HFF-Myc (cell line): ENCODE measurements around the gene USP6NL.

Experiments used
- DNase-seq: peaks from one replicate; pipeline ENCODE4 v3.0.0-alpha.2; 2011; ENCODE audit warnings: low read depth; ENCODE audit errors: extremely low read depth
- H3K4me3 ChIP-seq: replicated peaks from 2 replicates; pipeline ENCODE4 v1.5.1; 2011; ENCODE audit warnings: low read depth, mild to moderate bottlenecking, control low read depth, low read length
- CTCF ChIP-seq: IDR thresholded peaks from 2 replicates; pipeline ENCODE4 v1.5.1; 2012; ENCODE audit warnings: mild to moderate bottlenecking, low read depth, low read length, control low read depth; ENCODE audit errors: missing control alignments

USP6NL gene

DNA sequence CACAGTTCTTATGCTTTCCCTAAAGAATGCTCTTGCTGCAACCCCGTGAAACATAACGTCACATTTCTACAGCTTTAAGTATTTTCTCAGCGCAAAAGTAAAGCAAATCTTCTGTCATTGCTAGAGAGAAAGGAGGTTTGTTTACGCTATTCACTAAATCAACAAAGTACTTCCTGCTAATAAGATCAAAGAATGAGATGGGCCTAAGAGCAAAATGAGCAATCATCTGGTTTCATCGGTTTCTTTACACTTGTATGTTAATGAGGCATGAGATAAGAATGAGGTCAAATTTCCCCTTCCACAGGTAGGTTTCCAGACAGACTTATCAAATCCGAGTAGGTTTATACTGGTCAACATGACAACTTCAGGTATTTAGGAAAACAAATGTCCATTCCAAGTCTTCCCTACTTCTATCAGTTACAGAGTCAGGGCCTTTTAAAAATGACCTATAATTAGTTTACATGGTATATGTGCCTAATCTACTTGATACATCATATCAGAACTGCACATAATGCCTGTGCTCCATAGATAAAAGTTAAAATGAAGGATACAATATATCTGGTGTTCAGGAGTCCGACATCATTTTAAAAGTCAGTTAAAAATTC lies 8.4 kb downstream of the USP6NL start:
- no peak for DNase-seq
- H3K4me3 ChIP-seq, result no peak overlapping the region

DNA sequence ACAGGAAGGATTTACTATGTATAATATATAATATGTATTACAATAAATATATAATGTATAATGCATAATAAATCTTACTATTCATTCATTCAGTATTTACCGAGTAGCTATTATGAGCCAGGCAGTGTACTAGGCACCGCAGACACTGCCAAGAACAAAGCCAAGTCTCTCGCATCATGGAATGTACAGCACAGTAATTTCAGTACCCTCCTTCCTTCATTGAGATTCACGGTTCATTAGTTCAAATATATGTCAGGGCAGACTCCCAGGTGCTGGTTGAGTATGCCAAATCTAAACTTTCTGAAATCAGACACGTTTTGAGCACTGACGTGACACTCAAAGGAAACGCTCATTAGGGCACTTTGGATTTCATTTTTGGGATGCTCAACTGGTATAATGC lies 9.1 kb downstream of the USP6NL start:
- no peak for DNase-seq
- no peak overlapping the region for H3K4me3 ChIP-seq
- TF ChIP-seq CTCF, result no peak

More for the DNA sequence above, 8.4 kb downstream of the USP6NL start:
- no peak for TF ChIP-seq CTCF

- TF ChIP-seq CTCF, result no peak
- DNase-seq, result no peak
- no peak overlapping the region for H3K4me3 ChIP-seq
These were observed 9.8 kb downstream of the USP6NL start for GRCh38 chr10:11601670-11602069.

DNA sequence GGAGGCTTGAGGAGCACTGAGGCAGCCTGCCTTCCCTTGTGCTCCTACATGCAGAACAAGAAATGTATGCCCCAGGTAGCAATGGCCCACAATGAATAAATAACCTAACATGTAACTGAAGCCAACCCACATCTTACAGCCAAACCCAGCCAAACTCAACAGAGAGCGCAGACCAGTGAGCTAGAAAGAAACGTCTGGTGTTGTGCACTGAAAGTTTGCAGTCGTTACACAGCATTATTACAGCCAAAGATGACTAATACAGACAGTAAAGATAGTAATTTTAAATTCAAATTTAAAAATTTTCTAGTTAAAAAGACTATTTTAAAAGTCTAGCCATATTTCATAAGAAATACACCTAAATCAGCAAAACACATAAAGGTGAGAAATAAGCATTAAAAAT lies 11.2 kb downstream of the USP6NL start:
- no peak for DNase-seq
- TF ChIP-seq CTCF, result no peak
- H3K4me3 ChIP-seq, result no peak overlapping the region

DNA sequence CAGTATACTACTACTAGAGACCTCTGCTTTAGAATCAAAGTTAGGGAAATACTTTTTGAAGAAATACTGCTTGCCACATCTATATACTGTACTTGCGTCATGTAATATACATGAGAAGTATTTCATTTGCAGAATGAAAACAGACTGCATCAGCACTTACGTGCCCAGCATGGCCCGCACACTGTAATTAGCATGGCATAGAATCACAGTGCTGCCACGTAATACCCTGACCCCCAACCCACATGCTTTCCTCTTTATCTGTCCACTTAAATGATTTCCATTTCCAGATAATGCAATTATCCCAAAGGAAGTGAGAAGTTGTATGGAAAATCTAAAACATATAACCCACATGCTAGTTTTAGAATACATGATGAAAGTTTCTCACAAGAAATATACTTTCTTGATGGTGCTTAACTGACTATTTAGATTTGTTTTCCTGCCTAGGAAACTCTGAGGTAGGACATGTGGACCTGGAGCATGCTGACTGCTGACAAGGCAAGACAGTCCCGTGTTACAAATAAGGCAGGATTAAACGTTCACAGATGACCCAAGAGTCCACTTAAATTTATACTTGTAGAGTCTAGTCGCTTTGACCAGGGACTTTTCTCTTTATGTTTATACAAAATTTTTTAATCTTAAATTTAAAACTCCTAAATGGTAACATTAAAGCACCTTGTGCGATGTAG lies 12.6 kb downstream of the USP6NL start:
- DNase-seq, result no peak

GRCh38 chr10:11597470-11597869 lies 14.0 kb downstream of the USP6NL start:
- no peak for DNase-seq
- TF ChIP-seq CTCF, result no peak
- no peak overlapping the region for H3K4me3 ChIP-seq

More for the DNA sequence above, 12.6 kb downstream of the USP6NL start:
- no peak for TF ChIP-seq CTCF
- no peak overlapping the region for H3K4me3 ChIP-seq

DNA sequence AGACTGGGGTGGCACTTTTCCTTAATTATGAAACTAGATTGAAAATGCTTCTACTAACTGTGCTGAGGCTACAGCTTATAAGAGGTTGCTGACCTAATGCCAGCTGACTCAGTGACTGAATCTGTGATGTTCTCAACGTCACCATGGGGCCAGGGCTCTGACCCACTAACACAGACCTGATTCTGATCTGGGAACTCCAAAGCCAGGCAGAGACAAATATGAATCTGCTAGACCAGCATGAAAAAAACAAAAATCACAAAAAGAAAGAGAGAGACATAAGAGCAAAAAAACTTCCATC lies 16.1 kb downstream of the USP6NL start:
- no peak for DNase-seq
- no peak for TF ChIP-seq CTCF

More for the DNA sequence above, 16.1 kb downstream of the USP6NL start:
- H3K4me3 ChIP-seq, result no peak overlapping the region
